Gastroesophageal sphincter (tissue), 4 donors: ENCODE measurements around the gene THSD4. TPM values are rescaled to one million over a fixed set of nuclear protein-coding genes. Genes with fewer than 3 reads are reported as not detected.

Experiments used
- ATAC-seq: fragments of 150-250 bp; one replicate; pipeline ENCODE4 v1.9.1; 2016; ENCODE audit warnings: mild to moderate bottlenecking, moderate library complexity
- H3K27ac ChIP-seq, 4 donors: fragments of 200-600 bp; sonication (generic) in 3 of 4; 1 replicate in 3 of 4; 2 replicates in 1 of 4; pipeline ENCODE4 v1.5.1; 2016 to 2019
- H3K27me3 ChIP-seq: fragments of 200-600 bp; sonication (generic); one replicate; pipeline ENCODE4 v1.5.1; 2019
- H3K36me3 ChIP-seq, 2 donors: fragments of 200-600 bp; sonication (generic); one replicate each; pipeline ENCODE4 v1.5.1; 2019; ENCODE audit warnings: control low read depth in 1 of 2
- H3K4me1 ChIP-seq, 3 donors: fragments of 200-600 bp; sonication (generic); 1 replicate in 2 of 3; 2 replicates in 1 of 3; pipeline ENCODE4 v1.5.1; 2016 to 2019; ENCODE audit warnings: control low read depth in 2 of 3
- H3K4me3 ChIP-seq, 2 donors: fragments of 200-600 bp; sonication (generic); one replicate each; pipeline ENCODE4 v1.5.1; 2019; ENCODE audit warnings: mild to moderate bottlenecking in 1 of 2, moderate library complexity in 1 of 2
- H3K9me3 ChIP-seq, 3 donors: fragments of 200-600 bp; sonication (generic); one replicate each; pipeline ENCODE4 v1.5.1; 2017 to 2019; ENCODE audit warnings: control low read depth in 2 of 3
- CTCF ChIP-seq, 4 experiments: fragments of 200-600 bp in 2 of 4; fragments of 450-650 bp in 2 of 4; sonication (generic) in 1 of 4; IDR thresholded peaks; one replicate each; pipeline ENCODE4 v1.5.1; 2017 to 2019; ENCODE audit warnings: antibody characterized with exemption in 4 of 4, mild to moderate bottlenecking in 2 of 4, moderate library complexity in 2 of 4
- EP300 ChIP-seq: sonication (generic); formaldehyde crosslinking; IDR thresholded peaks from one replicate; pipeline ENCODE4 v1.6.1; 2017; ENCODE audit warnings: antibody characterized with exemption, mild to moderate bottlenecking
- POLR2A ChIP-seq, 2 donors: fragments of 450-650 bp; IDR thresholded peaks; one replicate each; pipeline ENCODE4 v1.6.1; 2017; ENCODE audit warnings: antibody characterized with exemption in 2 of 2, mild to moderate bottlenecking in 2 of 2, moderate library complexity in 1 of 2
- POLR2AphosphoS5 ChIP-seq: sonication (generic); formaldehyde crosslinking; IDR thresholded peaks from one replicate; pipeline ENCODE4 v1.6.1; 2017; ENCODE audit warnings: antibody characterized with exemption
- WGBS, 2 donors: methylation state at CpG; one replicate each; pipeline ENCODE4 v1.1.5; 2018; ENCODE audit warnings: low coverage in 1 of 2; 5-methylcytosine and 5-hydroxymethylcytosine counted together
- total RNA-seq, 4 donors: library from RNA; depleted of rRNA; stranded (reverse); fragments of >200 nt; gene quantifications; one replicate each; pipeline ENCODE4 v1.1.0, GENCODE V29; 2016

Gene THSD4
- total RNA-seq, 4 donors from 2014 or later = 4.6 to 28.5 (median 17.6) TPM

DNA sequence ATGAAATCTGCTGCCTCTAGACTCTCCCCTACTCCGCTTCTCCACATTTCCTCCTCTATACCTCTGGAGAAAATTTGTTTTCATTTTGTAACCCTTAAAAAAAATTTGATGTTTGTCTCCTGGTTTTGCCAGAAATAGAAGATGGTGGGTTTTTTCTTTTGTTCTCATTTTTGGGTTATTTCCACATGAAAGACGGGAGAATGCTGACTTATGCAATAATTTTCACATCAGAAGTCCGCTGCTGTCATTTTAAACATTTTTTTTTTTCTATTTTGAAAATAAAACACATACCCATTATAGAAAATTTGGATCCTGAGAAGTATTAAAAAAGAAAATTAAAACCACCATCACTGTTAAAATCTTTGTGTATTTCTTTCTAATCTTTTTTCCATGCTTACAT, 374.3 kb downstream of the THSD4 start:
- ATAC-seq = no peak
- Histone ChIP-seq H3K27ac (no peak overlapping the region), H3K9me3 (no peaks in the 10 kb centered on the region), H3K4me3 (no peak overlapping the region), H3K27me3 (no peaks in the 10 kb centered on the region), H3K4me1 (no peaks in the 10 kb centered on the region), H3K36me3 (no peaks in the 10 kb centered on the region)
- WGBS, 2 donors = 89 to 92% methylated on average over 2 to 3 of the region's 3 CpGs
- TF ChIP-seq EP300 = no peak
- no peak for TF ChIP-seq POLR2A (IDR thresholded peaks at IDR 0.05)

DNA sequence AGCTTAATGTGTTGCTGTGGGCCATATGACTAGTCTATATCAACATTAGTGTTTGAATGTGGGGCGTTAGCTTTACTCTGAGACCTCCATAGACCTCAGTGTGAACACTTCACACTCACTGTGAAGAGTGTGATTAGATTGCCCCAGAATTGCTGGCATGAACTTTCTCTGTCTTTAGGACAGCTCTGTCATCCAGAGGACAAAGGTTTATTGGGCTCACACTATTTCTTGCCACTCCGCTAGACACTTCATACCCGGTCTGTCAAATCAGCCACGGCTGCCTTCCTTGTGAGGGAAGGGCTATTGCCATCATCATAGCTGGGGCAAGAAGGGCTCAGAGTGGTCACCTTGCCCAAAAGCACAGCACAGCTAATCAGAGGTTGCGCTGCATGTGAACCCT, 378.3 kb downstream of the THSD4 start:
- Histone ChIP-seq H3K4me1 (no peaks in the 10 kb centered on the region), H3K36me3 (no peaks in the 10 kb centered on the region), H3K27ac (no peak overlapping the region), H3K9me3 (no peaks in the 10 kb centered on the region), H3K4me3 (no peak overlapping the region), H3K27me3 (no peaks in the 10 kb centered on the region)
- TF ChIP-seq POLR2AphosphoS5 (no peak), POLR2A (IDR thresholded peaks at IDR 0.05) (no peak), EP300 (no peak), CTCF (IDR thresholded peaks at IDR 0.05) (no peak)
- ATAC-seq = no peak
- WGBS, 2 donors = 90 to 100% methylated on average over 1 to 2 of the region's 5 CpGs

- Histone ChIP-seq H3K9me3 (no peaks in the 10 kb centered on the region), H3K27me3 (no peaks in the 10 kb centered on the region), H3K36me3 (no peaks in the 10 kb centered on the region), H3K27ac (no peak overlapping the region), H3K4me3 (no peak overlapping the region), H3K4me1 (no peaks in the 10 kb centered on the region)
- ATAC-seq = no peak
- 67 to 68% methylated on average over 7 to 9 of the region's 9 CpGs for WGBS, 2 donors
- TF ChIP-seq EP300 (no peak), POLR2A (IDR thresholded peaks at IDR 0.05) (no peak), POLR2AphosphoS5 (no peak), CTCF (IDR thresholded peaks at IDR 0.05) (no peak)
Observed at GRCh38 chr15:71494563-71495397, 379.5 kb downstream of the THSD4 start.

DNA sequence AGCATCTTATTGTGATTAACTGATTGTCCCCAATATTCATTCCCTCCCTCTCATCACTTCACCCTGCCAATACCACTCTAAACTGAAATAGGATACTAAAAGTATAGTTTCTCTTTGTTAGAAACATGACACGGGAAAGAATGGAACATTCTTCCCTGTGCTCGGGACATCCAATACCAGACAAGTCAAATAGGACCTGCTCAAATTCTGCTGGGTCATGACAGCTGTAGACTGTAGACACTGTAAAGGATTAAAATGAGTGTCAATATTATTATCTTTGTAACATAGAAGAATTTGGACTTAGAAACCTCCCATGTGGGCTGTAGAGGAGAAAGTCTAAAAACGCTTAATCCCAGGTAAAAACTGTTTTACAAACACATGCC, 380.1 kb downstream of the THSD4 start:
- Histone ChIP-seq H3K36me3 (no peaks in the 10 kb centered on the region), H3K9me3 (no peaks in the 10 kb centered on the region), H3K27me3 (no peaks in the 10 kb centered on the region), H3K4me3 (no peak overlapping the region), H3K27ac (no peak overlapping the region), H3K4me1 (no peaks in the 10 kb centered on the region)
- WGBS, 2 donors = 67% methylated on average over 3 of the region's 3 CpGs
- no peak for ATAC-seq
- TF ChIP-seq CTCF (IDR thresholded peaks at IDR 0.05) (no peak), EP300 (no peak), POLR2AphosphoS5 (no peak), POLR2A (IDR thresholded peaks at IDR 0.05) (no peak)

DNA sequence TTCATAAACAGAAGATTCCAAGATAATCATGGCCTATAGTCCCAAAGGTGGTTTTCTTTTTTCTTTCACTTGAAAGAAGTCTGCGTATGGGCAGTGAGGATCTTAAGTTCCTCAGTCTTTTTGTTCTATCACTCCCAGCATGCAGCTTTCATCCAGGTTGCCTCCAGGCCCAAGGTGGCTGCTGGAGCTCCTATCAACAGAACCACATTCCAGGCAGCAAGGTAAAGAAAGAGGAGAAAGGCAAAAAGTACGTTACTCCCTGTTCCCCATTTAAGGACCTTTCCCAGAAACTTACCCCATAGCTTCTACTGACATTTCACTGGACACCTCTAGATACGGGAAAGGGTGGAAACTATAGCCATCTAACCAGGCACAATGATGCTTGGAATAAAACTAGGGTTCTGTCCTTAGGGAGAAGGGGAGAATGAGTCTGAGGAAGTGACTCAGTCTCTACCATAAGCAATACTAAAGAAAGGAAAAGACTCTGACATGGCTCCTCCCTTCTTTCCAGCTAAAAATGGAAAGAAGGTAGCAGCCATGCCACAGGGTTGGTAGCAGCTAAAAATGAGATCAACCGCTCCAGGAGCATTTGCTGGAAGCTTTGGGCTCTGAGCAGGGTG, 381.2 kb downstream of the THSD4 start:
- no peak for TF ChIP-seq CTCF (IDR thresholded peaks at IDR 0.05)
- no peak for TF ChIP-seq EP300
- no peak for TF ChIP-seq POLR2A (IDR thresholded peaks at IDR 0.05)
- no peak for TF ChIP-seq POLR2AphosphoS5
- Histone ChIP-seq H3K27me3 (no peaks in the 10 kb centered on the region), H3K27ac (no peak overlapping the region), H3K4me3 (no peak overlapping the region), H3K36me3 (no peaks in the 10 kb centered on the region), H3K9me3 (no peaks in the 10 kb centered on the region), H3K4me1 (peaks cover 0 to 6% (median 0%) of the 10 kb centered on the region in 3 donors)
- ATAC-seq = no peak
- WGBS, 2 donors = 68 to 80% methylated on average over 3 to 4 of the region's 4 CpGs
